Epithelial cell of esophagus (primary cell): ENCODE measurements around the gene GADL1.

Source experiments
- DNase-seq: peaks from one replicate; pipeline ENCODE4 v3.0.0; 2010; ENCODE audit warnings: low read depth
- H3K4me3 ChIP-seq: 2 replicates; pipeline ENCODE4 v1.5.1; 2011; ENCODE audit warnings: mild to moderate bottlenecking, low read length, control low read depth
- TF ChIP-seq, protein P1 (sequence below): IDR thresholded peaks from 2 replicates; pipeline ENCODE4 v1.5.1; 2011; ENCODE audit warnings: low read depth, mild to moderate bottlenecking, low read length, control low read depth, inconsistent platforms; ENCODE audit not compliant: insufficient read depth; ENCODE audit errors: missing control alignments

The GADL1 gene

GRCh38 chr3:30721314-30721634 is 173.2 kb downstream of the GADL1 start:
- H3K4me3 ChIP-seq, result no peak overlapping the region
- no peak for DNase-seq
- TF ChIP-seq, protein P1, sequence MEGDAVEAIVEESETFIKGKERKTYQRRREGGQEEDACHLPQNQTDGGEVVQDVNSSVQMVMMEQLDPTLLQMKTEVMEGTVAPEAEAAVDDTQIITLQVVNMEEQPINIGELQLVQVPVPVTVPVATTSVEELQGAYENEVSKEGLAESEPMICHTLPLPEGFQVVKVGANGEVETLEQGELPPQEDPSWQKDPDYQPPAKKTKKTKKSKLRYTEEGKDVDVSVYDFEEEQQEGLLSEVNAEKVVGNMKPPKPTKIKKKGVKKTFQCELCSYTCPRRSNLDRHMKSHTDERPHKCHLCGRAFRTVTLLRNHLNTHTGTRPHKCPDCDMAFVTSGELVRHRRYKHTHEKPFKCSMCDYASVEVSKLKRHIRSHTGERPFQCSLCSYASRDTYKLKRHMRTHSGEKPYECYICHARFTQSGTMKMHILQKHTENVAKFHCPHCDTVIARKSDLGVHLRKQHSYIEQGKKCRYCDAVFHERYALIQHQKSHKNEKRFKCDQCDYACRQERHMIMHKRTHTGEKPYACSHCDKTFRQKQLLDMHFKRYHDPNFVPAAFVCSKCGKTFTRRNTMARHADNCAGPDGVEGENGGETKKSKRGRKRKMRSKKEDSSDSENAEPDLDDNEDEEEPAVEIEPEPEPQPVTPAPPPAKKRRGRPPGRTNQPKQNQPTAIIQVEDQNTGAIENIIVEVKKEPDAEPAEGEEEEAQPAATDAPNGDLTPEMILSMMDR, result no peak

DNA sequence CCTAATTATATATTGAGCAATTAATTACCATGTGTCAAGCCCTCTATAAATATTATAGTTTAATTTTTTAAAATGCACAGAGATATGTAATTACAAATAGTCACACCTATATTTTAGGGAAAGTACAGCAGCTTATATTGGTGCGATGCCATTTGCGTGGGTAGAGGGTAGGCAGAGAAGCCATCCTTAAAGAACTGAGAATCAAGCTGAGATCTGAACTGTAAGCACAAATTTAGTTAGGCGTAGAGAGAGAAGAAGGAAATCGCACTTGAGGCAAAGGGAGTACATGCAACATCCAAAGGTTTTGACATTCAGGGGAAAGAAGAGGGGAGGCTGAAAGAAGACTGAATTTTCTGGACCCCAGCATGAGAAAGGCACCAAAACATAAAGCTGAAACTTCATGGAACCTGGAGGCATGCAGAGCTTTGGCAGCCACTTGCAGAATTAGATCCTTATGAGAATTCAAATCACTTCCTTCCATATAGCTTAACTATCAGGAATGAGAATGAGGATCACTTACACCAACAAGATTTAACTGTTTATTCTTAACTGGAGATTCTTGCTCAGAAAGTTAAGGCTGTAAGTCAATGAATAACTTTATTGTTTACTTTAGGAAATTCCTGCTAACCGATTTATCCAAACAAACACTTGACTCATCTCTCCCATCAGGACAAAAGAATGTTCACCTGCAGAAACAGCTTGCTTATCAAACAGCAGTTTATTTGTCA is 173.7 kb downstream of the GADL1 start:
- DNase-seq, result peak; percentile 89
- TF ChIP-seq, protein P1, result no peak
- H3K4me3 ChIP-seq, result no peak overlapping the region

DNA sequence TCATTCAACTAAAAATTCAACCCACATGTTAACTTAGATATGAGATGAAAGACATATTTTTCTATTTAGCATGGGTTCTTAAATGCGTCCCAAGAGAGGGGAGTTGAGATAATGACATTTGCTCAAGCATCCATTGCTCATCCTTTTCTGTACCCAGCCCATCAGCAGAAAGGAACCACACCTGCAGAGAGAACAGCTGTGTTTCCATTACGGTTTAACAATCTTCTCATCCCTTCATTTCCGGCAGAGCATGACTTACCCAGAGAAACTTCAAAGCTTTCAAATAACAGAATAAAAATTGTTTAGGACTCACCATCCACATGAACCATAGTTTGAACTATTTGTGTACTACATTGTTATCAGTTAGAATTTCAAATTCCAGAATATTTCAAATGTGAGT is 174.9 kb downstream of the GADL1 start:
- H3K4me3 ChIP-seq, result no peak overlapping the region
- DNase-seq, result no peak
- TF ChIP-seq, protein P1, result no peak

DNA sequence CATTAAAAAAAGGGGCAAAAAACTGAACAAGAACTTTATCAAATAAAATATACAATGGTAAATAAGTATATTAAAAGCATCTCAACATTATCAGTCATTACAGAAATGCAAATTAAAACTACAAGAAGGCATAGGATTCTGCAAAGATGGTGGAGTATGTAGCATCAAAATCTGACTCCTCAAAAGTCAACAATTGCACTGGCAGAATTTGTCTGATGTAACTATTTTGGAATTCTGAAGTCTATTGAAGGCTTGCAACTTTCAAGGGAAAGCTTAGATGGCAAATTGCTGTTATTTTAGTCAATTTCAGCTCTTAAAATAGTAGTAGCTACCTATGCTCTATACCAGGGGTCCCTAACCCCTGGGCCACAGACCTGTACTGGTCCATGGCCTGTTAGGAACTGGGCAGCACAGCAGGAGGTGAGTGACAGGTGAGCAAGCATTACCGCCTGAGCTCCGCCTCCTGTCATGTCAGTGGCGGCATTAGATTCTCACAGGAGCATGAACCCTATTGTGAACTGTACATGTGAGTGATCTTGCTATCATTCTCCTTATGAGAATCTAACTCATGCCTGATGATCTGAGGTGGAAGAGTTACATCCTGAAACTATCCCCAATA is 180.5 kb downstream of the GADL1 start:
- TF ChIP-seq, protein P1, result no peak
- H3K4me3 ChIP-seq, result no peak overlapping the region
- DNase-seq, result no peak

DNA sequence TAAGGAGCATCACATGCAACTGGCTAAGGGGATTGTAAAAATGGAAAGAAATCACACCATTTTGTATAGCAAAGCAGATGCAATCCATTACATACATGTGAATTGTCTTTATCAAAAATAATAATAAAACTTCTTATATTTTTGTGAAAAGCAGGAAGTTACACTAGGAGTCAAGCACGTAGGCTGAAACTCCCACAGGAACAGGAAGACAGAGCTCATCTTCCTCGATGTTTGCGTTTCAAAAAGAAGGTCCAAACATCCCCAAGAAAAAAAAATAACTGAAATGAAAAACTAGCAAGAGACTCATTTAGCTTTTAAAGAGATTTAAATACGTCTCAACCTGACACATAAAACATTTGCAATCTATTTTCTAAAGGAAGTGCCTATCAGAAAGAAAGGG is 181.5 kb downstream of the GADL1 start:
- DNase-seq, result no peak
- TF ChIP-seq, protein P1, result no peak
- H3K4me3 ChIP-seq, result no peak overlapping the region

GRCh38 chr3:30711867-30712266 is 182.6 kb downstream of the GADL1 start:
- no peak overlapping the region for H3K4me3 ChIP-seq
- DNase-seq, result no peak
- TF ChIP-seq, protein P1, result no peak

DNA sequence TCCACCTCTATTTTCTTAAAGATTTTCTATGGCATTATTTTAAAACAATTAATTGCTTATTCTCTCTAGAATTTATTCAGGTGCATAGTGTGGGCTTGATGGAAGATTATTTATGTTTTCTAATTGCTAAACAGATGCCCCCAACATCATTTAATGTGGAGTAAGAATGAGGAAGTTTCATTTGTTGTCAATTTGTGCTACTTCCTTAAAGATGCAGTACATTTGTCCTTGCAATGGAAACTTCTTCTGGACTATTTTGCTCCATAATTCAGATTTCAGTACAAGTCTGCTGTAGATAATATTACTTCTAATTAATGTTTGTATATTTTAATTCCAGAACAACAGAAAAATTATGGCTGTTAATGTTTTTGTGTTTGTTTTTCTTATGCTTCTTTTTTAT is 183.3 kb downstream of the GADL1 start:
- H3K4me3 ChIP-seq, result no peak overlapping the region
- DNase-seq, result no peak
- TF ChIP-seq, protein P1, result no peak
